Measurements from ENCODE around the gene RNU4-1. TPM values are rescaled to one million over a fixed set of nuclear protein-coding genes. Genes with fewer than 3 reads are reported as not detected.

The RNU4-1 gene
- total and polyA plus RNA-seq, 10 of the 15 experiments (the other 5 are each of a cell fraction or from before 2014, with no cell fraction given): under 0.01 to 15,332 (median 7.1) TPM; not detected in 3

DNA sequence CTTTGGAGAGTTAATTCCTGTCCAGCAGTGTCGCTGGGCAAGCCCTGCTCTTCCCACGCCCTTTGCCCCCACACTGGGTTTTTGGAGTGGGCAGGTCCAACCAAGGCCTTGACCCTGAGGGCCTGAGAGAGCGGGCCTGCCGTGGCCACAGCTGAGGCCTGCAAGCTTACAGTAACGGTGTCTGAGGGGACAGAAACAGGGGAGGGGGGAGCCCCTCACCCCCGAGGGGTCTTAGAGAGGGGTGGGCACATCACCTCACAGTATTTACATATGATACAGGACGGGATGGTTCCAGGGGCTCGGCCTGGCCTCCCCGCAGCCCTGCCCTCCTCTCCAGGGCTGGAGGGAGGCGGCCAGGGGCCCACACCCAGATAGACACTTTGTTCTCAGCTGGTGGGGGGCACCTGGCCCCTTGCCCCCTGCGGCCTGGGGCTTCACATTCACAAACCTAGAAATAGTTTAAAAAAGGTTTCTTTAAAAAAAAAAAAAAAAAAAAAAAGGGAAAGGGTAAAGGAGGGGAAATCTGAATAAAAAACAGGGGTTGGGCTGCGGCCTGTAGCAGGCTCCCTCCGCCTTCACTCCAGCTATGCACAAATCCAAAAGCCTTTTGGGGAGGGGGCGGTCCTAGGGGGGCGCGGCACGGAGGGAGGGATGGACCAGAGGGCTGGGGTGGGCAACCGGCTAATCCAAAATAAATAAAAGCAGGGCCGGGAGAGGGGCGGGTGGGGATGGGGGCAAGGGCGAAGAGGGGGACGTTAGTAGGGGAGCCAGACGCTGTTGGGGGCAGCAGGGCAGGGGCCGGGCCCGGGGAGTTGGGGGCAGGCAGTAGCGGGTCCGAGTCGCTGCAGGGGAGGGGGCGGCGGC, 49.4 kb upstream of the RNU4-1 start:
- in situ Hi-C loops (cut with MboI) (no loop called here), intact Hi-C loops (cut with micrococcal nuclease; ENCODE audit: unreplicated experiment) (no loop called here)
- SMC1A ChIA-PET (ENCODE audit: uncharacterized antibody, unreplicated experiment): no interaction called here
- no TSS peak for BruUV-seq (replicated peaks)
- no peak for ATAC-seq
- Histone ChIP-seq H2AFZ (ENCODE audit: control insufficient read depth, low read depth, low read length) (no peak overlapping the region), H3K9me3 (replicated peaks; ENCODE audit: control insufficient read depth, insufficient read depth, low read length) (peaks cover 5% of the 10 kb centered on the region; the same call in 2 of the 3 replicates), H3K4me1 (ENCODE audit: control insufficient read depth, insufficient read depth, low read length) (no peaks in the 10 kb centered on the region), H3K9ac (ENCODE audit: control insufficient read depth, insufficient read depth, low read length) (no peak overlapping the region), H3K36me3 (ENCODE audit: control insufficient read depth in 2 of 2, insufficient read depth in 2 of 2, low read length in 1 of 2) (no peaks in the 10 kb centered on the region), H3K4me2 (ENCODE audit: control insufficient read depth, insufficient read depth) (no peak overlapping the region), H3K4me3 (no peak overlapping the region), H3K79me2 (ENCODE audit: control insufficient read depth, insufficient read depth, low read length) (no peaks in the 10 kb centered on the region), H4K20me1 (ENCODE audit: control insufficient read depth, insufficient read depth) (no peaks in the 10 kb centered on the region), H3K27ac (ENCODE audit: control insufficient read depth, insufficient read depth) (no peak overlapping the region), H3K27me3 (replicated peaks in 1 of 2; ENCODE audit: control insufficient read depth in 2 of 2, insufficient read depth in 2 of 2, low read length in 1 of 2) (no peaks in the 10 kb centered on the region)
- no peak for FAIRE-seq
- POLR2A ChIA-PET: no interaction called here
- RAD21 ChIA-PET (ENCODE audit: unreplicated experiment): no interaction called here
- DNase-seq (ENCODE audit: low read depth, low spot score): no peak
- CTCF ChIA-PET: interaction anchor here (0.6 to 1.5 kb wide), 4 partner anchors 16 to 120 kb away, joined by 3 to 5 read pairs (median 3); partner anchors contain the start of gene SIRT4
- WGBS (ENCODE audit: insufficient coverage, insufficient replicate concordance, low lambda C conversion rate, missing lambda C conversion rate): 62% methylated on average over 20 of the region's 30 CpGs
- TF ChIP-seq, protein P1, sequence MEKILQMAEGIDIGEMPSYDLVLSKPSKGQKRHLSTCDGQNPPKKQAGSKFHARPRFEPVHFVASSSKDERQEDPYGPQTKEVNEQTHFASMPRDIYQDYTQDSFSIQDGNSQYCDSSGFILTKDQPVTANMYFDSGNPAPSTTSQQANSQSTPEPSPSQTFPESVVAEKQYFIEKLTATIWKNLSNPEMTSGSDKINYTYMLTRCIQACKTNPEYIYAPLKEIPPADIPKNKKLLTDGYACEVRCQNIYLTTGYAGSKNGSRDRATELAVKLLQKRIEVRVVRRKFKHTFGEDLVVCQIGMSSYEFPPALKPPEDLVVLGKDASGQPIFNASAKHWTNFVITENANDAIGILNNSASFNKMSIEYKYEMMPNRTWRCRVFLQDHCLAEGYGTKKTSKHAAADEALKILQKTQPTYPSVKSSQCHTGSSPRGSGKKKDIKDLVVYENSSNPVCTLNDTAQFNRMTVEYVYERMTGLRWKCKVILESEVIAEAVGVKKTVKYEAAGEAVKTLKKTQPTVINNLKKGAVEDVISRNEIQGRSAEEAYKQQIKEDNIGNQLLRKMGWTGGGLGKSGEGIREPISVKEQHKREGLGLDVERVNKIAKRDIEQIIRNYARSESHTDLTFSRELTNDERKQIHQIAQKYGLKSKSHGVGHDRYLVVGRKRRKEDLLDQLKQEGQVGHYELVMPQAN (conservative IDR thresholded peaks at IDR 0.05): no peak
- no peak for TF ChIP-seq JUND (IDR thresholded peaks at IDR 0.05; ENCODE audit: low read depth, low read length)
- no peak for TF ChIP-seq BRCA1 (IDR thresholded peaks at IDR 0.05; ENCODE audit: low read depth, low read length)
- TF ChIP-seq HDAC2 (IDR thresholded peaks at IDR 0.05): no peak
- no peak for TF ChIP-seq HSF1 (IDR thresholded peaks at IDR 0.05; ENCODE audit: low read depth, low read length)
- no peak for TF ChIP-seq TAF1 (IDR thresholded peaks at IDR 0.05; ENCODE audit: borderline replicate concordance, low read depth, low read length)
- no peak for TF ChIP-seq BHLHE40 (IDR thresholded peaks at IDR 0.05; ENCODE audit: borderline replicate concordance in 1 of 2, low read depth in 2 of 2, low read length in 1 of 2)
- TF ChIP-seq FOS (IDR thresholded peaks at IDR 0.05; ENCODE audit: borderline replicate concordance, extremely low read depth, insufficient read length): no peak
- TF ChIP-seq ASH2L (IDR thresholded peaks at IDR 0.05; ENCODE audit: borderline replicate concordance, low read depth): no peak
- no peak for TF ChIP-seq POLR2A (IDR thresholded peaks at IDR 0.05; ENCODE audit: low read depth, low read length)
- TF ChIP-seq CHD1 (IDR thresholded peaks at IDR 0.05; ENCODE audit: low read depth, low read length): no peak
- TF ChIP-seq SREBF1 (IDR thresholded peaks at IDR 0.05; ENCODE audit: low read length): no peak
- no peak for TF ChIP-seq IRF4 (IDR thresholded peaks at IDR 0.05; ENCODE audit: low read depth, low read length)
- TF ChIP-seq, protein P2, sequence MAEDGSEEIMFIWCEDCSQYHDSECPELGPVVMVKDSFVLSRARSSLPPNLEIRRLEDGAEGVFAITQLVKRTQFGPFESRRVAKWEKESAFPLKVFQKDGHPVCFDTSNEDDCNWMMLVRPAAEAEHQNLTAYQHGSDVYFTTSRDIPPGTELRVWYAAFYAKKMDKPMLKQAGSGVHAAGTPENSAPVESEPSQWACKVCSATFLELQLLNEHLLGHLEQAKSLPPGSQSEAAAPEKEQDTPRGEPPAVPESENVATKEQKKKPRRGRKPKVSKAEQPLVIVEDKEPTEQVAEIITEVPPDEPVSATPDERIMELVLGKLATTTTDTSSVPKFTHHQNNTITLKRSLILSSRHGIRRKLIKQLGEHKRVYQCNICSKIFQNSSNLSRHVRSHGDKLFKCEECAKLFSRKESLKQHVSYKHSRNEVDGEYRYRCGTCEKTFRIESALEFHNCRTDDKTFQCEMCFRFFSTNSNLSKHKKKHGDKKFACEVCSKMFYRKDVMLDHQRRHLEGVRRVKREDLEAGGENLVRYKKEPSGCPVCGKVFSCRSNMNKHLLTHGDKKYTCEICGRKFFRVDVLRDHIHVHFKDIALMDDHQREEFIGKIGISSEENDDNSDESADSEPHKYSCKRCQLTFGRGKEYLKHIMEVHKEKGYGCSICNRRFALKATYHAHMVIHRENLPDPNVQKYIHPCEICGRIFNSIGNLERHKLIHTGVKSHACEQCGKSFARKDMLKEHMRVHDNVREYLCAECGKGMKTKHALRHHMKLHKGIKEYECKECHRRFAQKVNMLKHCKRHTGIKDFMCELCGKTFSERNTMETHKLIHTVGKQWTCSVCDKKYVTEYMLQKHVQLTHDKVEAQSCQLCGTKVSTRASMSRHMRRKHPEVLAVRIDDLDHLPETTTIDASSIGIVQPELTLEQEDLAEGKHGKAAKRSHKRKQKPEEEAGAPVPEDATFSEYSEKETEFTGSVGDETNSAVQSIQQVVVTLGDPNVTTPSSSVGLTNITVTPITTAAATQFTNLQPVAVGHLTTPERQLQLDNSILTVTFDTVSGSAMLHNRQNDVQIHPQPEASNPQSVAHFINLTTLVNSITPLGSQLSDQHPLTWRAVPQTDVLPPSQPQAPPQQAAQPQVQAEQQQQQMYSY (CRISPR knock-in tag; IDR thresholded peaks at IDR 0.05): no peak
- TF ChIP-seq TCF7 (IDR thresholded peaks at IDR 0.05; ENCODE audit: borderline replicate concordance): no peak
- TF ChIP-seq PAX8 (IDR thresholded peaks at IDR 0.05): no peak
- TF ChIP-seq, protein P3, sequence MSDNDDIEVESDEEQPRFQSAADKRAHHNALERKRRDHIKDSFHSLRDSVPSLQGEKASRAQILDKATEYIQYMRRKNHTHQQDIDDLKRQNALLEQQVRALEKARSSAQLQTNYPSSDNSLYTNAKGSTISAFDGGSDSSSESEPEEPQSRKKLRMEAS (IDR thresholded peaks at IDR 0.05; ENCODE audit: low read depth, low read length): no peak

Data from GM12878 (cell line).